SK-N-SH (cell line): Measurements from ENCODE around the gene THAP6. TPM values are rescaled to one million over a fixed set of nuclear protein-coding genes. Genes with fewer than 3 reads are reported as not detected.

Source experiments
- CTCF ChIA-PET: fragments of 300-600, 350-600 bp; formaldehyde crosslinking; extraction: SDS; loops from one replicate; lab custom pipeline; 2021; lab: Yijun Ruan, JAX
- POLR2A ChIA-PET: fragments of 350-600 bp; sonication (Branson Sonifier 250); formaldehyde crosslinking; extraction: SDS; loops from one replicate; lab custom pipeline; 2020; ENCODE audit warnings: antibody characterized with exemption, inconsistent platforms; lab: Yijun Ruan, JAX
- DNase-seq: peaks from one replicate; pipeline ENCODE4 v3.0.0; 2012
- H2AFZ ChIP-seq: fragments of 200-600 bp; sonication (generic); 2 replicates; pipeline ENCODE4 v1.8.1; 2016; ENCODE audit warnings: antibody characterized with exemption, mild to moderate bottlenecking, low read depth
- H3F3A ChIP-seq: fragments of 200-600 bp; sonication (generic); replicated peaks from 2 replicates; pipeline ENCODE3; 2016; ENCODE audit warnings: antibody characterized with exemption, mild to moderate bottlenecking; ENCODE audit not compliant: insufficient read depth
- H3K27ac ChIP-seq, 2 experiments: fragments of 200-500 bp in 1 of 2; fragments of 200-600 bp in 1 of 2; sonication (Bioruptor generic) in 1 of 2; sonication (generic), shearing (Covaris generic) in 1 of 2; 2 replicates each; pipeline versions ENCODE4 v1.5.1 to v1.6.1; 2014 to 2016; ENCODE audit warnings: low read depth in 2 of 2, inconsistent platforms in 1 of 2, low read length in 1 of 2, mild to moderate bottlenecking in 1 of 2, mixed read lengths in 1 of 2
- H3K27me3 ChIP-seq: fragments of 200-600 bp; sonication (generic), shearing (Covaris generic); 2 replicates; pipeline ENCODE4 v1.6.1; 2016; ENCODE audit warnings: mixed run types; ENCODE audit not compliant: insufficient read depth
- H3K36me3 ChIP-seq, 2 experiments: fragments of 200-500 bp in 1 of 2; fragments of 200-600 bp in 1 of 2; sonication (Bioruptor generic) in 1 of 2; sonication (generic) in 1 of 2; replicated peaks in 1 of 2; 2 replicates each; pipeline versions ENCODE3 to v1.5.1; 2014 to 2016; ENCODE audit warnings: low read length in 1 of 2, mild to moderate bottlenecking in 1 of 2; ENCODE audit not compliant: insufficient read depth in 2 of 2, control insufficient read depth in 1 of 2
- H3K4me1 ChIP-seq, 2 experiments: fragments of 200-500 bp in 1 of 2; fragments of 200-600 bp in 1 of 2; sonication (Bioruptor generic) in 1 of 2; sonication (generic), shearing (Covaris generic) in 1 of 2; 2 replicates each; pipeline versions ENCODE4 v1.5.1 to v1.6.1; 2014 to 2016; ENCODE audit warnings: low read depth in 1 of 2, low read length in 1 of 2, mixed run types in 1 of 2; ENCODE audit not compliant: insufficient read depth in 2 of 2, control insufficient read depth in 1 of 2
- H3K4me2 ChIP-seq: fragments of 200-600 bp; sonication (generic), shearing (Covaris generic); 2 replicates; pipeline ENCODE4 v1.6.1; 2017; ENCODE audit warnings: mixed run types
- H3K4me3 ChIP-seq, 2 experiments: fragments of 200-500 bp in 1 of 2; fragments of 200-600 bp in 1 of 2; sonication (Bioruptor generic) in 1 of 2; sonication (generic), shearing (Covaris generic) in 1 of 2; 2 replicates each; pipeline versions ENCODE4 v1.5.1 to v1.8.1; 2014 to 2016; ENCODE audit warnings: low read depth in 2 of 2, inconsistent platforms in 1 of 2, low read length in 1 of 2, mild to moderate bottlenecking in 1 of 2, mixed read lengths in 1 of 2, moderate library complexity in 1 of 2
- H3K79me2 ChIP-seq: fragments of 200-600 bp; sonication (generic); 2 replicates; pipeline ENCODE4 v1.8.1; 2017; ENCODE audit warnings: mild to moderate bottlenecking; ENCODE audit not compliant: insufficient read depth
- H3K9ac ChIP-seq: fragments of 200-600 bp; sonication (generic); 2 replicates; pipeline ENCODE4 v1.6.1; 2017; ENCODE audit warnings: mixed run types
- H3K9me2 ChIP-seq: fragments of 200-600 bp; sonication (generic); 2 replicates; pipeline ENCODE4 v1.6.1; 2017; ENCODE audit warnings: mixed run types
- H3K9me3 ChIP-seq: fragments of 200-600 bp; sonication (generic); 2 replicates; pipeline ENCODE4 v1.6.1; 2017; ENCODE audit warnings: mixed run types, mild to moderate bottlenecking, moderate library complexity
- H4K20me1 ChIP-seq: fragments of 200-600 bp; sonication (generic); 2 replicates; pipeline ENCODE4 v1.6.1; 2017; ENCODE audit warnings: mild to moderate bottlenecking, mixed run types; ENCODE audit not compliant: insufficient read depth
- ELF1 ChIP-seq: IDR thresholded peaks from 2 replicates; pipeline ENCODE4 v1.4.0; 2012
- EP300 ChIP-seq, 2 experiments: IDR thresholded peaks; 2 replicates each; pipeline versions ENCODE4 v1.4.0 to v1.6.1; 2012; ENCODE audit warnings: borderline replicate concordance in 1 of 2, low read depth in 1 of 2, low read length in 1 of 2
- FOSL2 ChIP-seq: IDR thresholded peaks from 2 replicates; pipeline ENCODE4 v1.4.0; 2012; ENCODE audit warnings: low read depth, mild to moderate bottlenecking, moderate library complexity, borderline replicate concordance
- FOXJ3 ChIP-seq: sonication (generic); formaldehyde crosslinking; IDR thresholded peaks from 2 replicates; pipeline ENCODE4 v1.5.1; 2020; ENCODE audit warnings: mild to moderate bottlenecking, missing genetic modification reagents
- NFIC ChIP-seq: IDR thresholded peaks from 2 replicates; pipeline ENCODE4 v1.4.0; 2012; ENCODE audit warnings: borderline replicate concordance
- RAD21 ChIP-seq: IDR thresholded peaks from 2 replicates; pipeline ENCODE4 v1.6.1; 2012; ENCODE audit warnings: mild to moderate bottlenecking, low read length
- TCF12 ChIP-seq: IDR thresholded peaks from 2 replicates; pipeline ENCODE4 v1.4.0; 2012
- ZBTB33 ChIP-seq: IDR thresholded peaks from 2 replicates; pipeline ENCODE4 v1.4.0; 2012; ENCODE audit warnings: low read depth, borderline replicate concordance
- WGBS: methylation state at CpG from one replicate; pipeline ENCODE4 v1.1.6; 2017; ENCODE audit warnings: low lambda C conversion rate; 5-methylcytosine and 5-hydroxymethylcytosine counted together
- polyA plus RNA-seq, 3 experiments: library from polyadenylated mRNA; depleted of rRNA; stranded (reverse); fragments of >200 nt; gene quantifications; 2 replicates each; pipeline ENCODE4 v1.2.3, GENCODE V29; 2012

The THAP6 gene
- polyA plus RNA-seq, 1 of the 3 experiments (the other 2 are of a cell fraction) = 6.9 TPM

- Histone ChIP-seq H2AFZ (no peak overlapping the region), H3F3A (peaks cover 20% of the 10 kb centered on the region)
Observed at GRCh38 chr4:75545526-75545925, 31.3 kb downstream of the THAP6 start.

GRCh38 chr4:75547647-75548387 is 33.5 kb downstream of the THAP6 start:
- no peak for TF ChIP-seq RAD21
- TF ChIP-seq TCF12 = 0 out of 2 replicates have a peak, but pooled peaks have one; percentile 19
- TF ChIP-seq NFIC = peak; percentile 71
- peak; percentile 40; the same call in 1 of the 2 replicates for TF ChIP-seq ELF1
- no peak for TF ChIP-seq ZBTB33
- peak in 1 of 2 experiments; percentile 27; a peak in 1 of 4 replicates for TF ChIP-seq EP300 (IDR thresholded peaks at IDR 0.05; ENCODE audit: borderline replicate concordance in 1 of 2, low read depth in 1 of 2, low read length in 1 of 2)
- Histone ChIP-seq H3K4me1 (peaks cover 0 to 7% of the 10 kb centered on the region in 2 experiments; a peak in 1 of 4 replicates), H3K4me2 (no peak overlapping the region), H3K9me2 (no peaks in the 10 kb centered on the region), H3K79me2 (no peaks in the 10 kb centered on the region), H3K27ac (no peak overlapping the region), H4K20me1 (no peaks in the 10 kb centered on the region), H3K27me3 (no peaks in the 10 kb centered on the region), H3F3A (peaks cover 10% of the 10 kb centered on the region), H3K4me3 (no peak overlapping the region), H3K36me3 (no peaks in the 10 kb centered on the region), H3K9ac (no peak overlapping the region), H2AFZ (no peak overlapping the region), H3K9me3 (no peaks in the 10 kb centered on the region)
- ChIA-PET CTCF (interaction anchor here (0.8 to 1.6 kb wide), 3 partner anchors 9 to 33 kb away, joined by 3 to 4 read pairs (median 3); partner anchors contain the start of genes RCHY1 and THAP6), POLR2A (interaction anchor here (0.8 kb wide), 1 partner anchor 10 kb away, joined by 3 read pairs; no protein-coding TSS in a partner anchor)
- 75% methylated on average over 15 of the region's 15 CpGs for WGBS
- peak; percentile 66 for DNase-seq

More at GRCh38 chr4:75545526-75545925, 31.3 kb downstream of the THAP6 start:
- 71% methylated on average over 5 of the region's 5 CpGs for WGBS
- no peaks in the 10 kb centered on the region for H3K36me3 ChIP-seq
- H3K4me3 ChIP-seq = no peak overlapping the region
- H3K9me3 ChIP-seq = no peaks in the 10 kb centered on the region
- no peaks in the 10 kb centered on the region for H3K9me2 ChIP-seq
- no peak overlapping the region for H3K9ac ChIP-seq
- ChIA-PET CTCF (no interaction called here), POLR2A (no interaction called here)
- H3K79me2 ChIP-seq = no peaks in the 10 kb centered on the region
- no peaks in the 10 kb centered on the region for H3K27me3 ChIP-seq
- H4K20me1 ChIP-seq = no peaks in the 10 kb centered on the region
- no peak for DNase-seq
- H3K4me1 ChIP-seq = peaks cover 0 to 7% of the 10 kb centered on the region in 2 experiments; a peak in 1 of 4 replicates
- no peak overlapping the region for H3K27ac ChIP-seq
- H3K4me2 ChIP-seq = no peak overlapping the region
- peak; percentile 18; the same call in 1 of the 2 replicates for TF ChIP-seq TCF12
- TF ChIP-seq FOSL2 = no peak

GRCh38 chr4:75549019-75549418 is 34.7 kb downstream of the THAP6 start:
- H3K27me3 ChIP-seq = no peaks in the 10 kb centered on the region
- no peaks in the 10 kb centered on the region for H3K79me2 ChIP-seq
- DNase-seq = no peak
- POLR2A ChIA-PET = no interaction called here
- no peak overlapping the region for H3K4me2 ChIP-seq
- H3K9ac ChIP-seq = no peak overlapping the region
- no peaks in the 10 kb centered on the region for H3K9me2 ChIP-seq
- no peak overlapping the region for H3K4me3 ChIP-seq
- no peaks in the 10 kb centered on the region for H3F3A ChIP-seq
- CTCF ChIA-PET = no interaction called here
- 100% methylated on average over 2 of the region's 2 CpGs for WGBS
- TF ChIP-seq EP300 (IDR thresholded peaks at IDR 0.05; ENCODE audit: borderline replicate concordance in 1 of 2, low read depth in 1 of 2, low read length in 1 of 2) (no peak), FOXJ3 (CRISPR knock-in tag) (no peak)
- H4K20me1 ChIP-seq = no peaks in the 10 kb centered on the region
- H2AFZ ChIP-seq = no peak overlapping the region
- no peaks in the 10 kb centered on the region for H3K9me3 ChIP-seq
- H3K27ac ChIP-seq = no peak overlapping the region
- H3K36me3 ChIP-seq = no peaks in the 10 kb centered on the region
- peaks cover 0 to 7% of the 10 kb centered on the region in 2 experiments; a peak in 1 of 4 replicates for H3K4me1 ChIP-seq
